Uterus (tissue), 2 donors: ENCODE data around the gene RMRP.

Source experiments
- POLR2A ChIP-seq, 2 donors: fragments of 450-650 bp; IDR thresholded peaks; one replicate each; pipeline ENCODE4 v1.6.1; 2016; ENCODE audit warnings: antibody characterized with exemption in 2 of 2, mild to moderate bottlenecking in 1 of 2, moderate library complexity in 1 of 2
- TF ChIP-seq, protein P1 (sequence below), 4 experiments: fragments of 200-600 bp in 2 of 4; fragments of 450-650 bp in 2 of 4; sonication (generic) in 2 of 4; IDR thresholded peaks; one replicate each; pipeline ENCODE4 v1.5.1; 2016 to 2019; ENCODE audit warnings: antibody characterized with exemption in 4 of 4, mild to moderate bottlenecking in 2 of 4, moderate library complexity in 1 of 4

GRCh38 chr9:35612843-35613242 is 45.0 kb downstream of the RMRP start:
- TF ChIP-seq, protein P1, sequence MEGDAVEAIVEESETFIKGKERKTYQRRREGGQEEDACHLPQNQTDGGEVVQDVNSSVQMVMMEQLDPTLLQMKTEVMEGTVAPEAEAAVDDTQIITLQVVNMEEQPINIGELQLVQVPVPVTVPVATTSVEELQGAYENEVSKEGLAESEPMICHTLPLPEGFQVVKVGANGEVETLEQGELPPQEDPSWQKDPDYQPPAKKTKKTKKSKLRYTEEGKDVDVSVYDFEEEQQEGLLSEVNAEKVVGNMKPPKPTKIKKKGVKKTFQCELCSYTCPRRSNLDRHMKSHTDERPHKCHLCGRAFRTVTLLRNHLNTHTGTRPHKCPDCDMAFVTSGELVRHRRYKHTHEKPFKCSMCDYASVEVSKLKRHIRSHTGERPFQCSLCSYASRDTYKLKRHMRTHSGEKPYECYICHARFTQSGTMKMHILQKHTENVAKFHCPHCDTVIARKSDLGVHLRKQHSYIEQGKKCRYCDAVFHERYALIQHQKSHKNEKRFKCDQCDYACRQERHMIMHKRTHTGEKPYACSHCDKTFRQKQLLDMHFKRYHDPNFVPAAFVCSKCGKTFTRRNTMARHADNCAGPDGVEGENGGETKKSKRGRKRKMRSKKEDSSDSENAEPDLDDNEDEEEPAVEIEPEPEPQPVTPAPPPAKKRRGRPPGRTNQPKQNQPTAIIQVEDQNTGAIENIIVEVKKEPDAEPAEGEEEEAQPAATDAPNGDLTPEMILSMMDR (IDR thresholded peaks at IDR 0.05): no peak
- no peak for TF ChIP-seq POLR2A (IDR thresholded peaks at IDR 0.05)
